ENCODE measurements around the gene LSR.

DNA sequence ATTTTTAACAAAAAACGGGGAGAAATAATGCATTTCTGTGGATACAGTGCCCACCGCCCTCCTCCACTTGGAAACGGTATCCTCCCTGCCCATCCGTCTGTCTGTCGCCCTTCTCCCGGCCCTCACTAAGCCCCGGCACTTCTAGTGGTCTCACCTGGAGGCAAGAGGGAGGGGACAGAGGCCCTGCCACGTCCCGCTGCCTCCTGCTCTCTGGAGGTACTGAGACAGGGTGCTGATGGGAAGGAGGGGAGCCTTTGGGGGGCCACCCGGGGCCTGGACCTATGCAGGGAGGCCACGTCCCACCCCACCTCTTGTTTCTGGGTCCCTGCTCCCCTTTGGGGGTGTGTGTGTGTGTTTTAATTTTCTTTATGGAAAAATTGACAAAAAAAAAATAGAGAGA is 30.6 kb downstream of the LSR start:
- no peak for TF ChIP-seq POLR2AphosphoS5 (IDR thresholded peaks at IDR 0.05; ENCODE audit: low read depth)
- TF ChIP-seq GABPA (IDR thresholded peaks at IDR 0.05; ENCODE audit: low read depth): no peak
- TF ChIP-seq, protein P1, sequence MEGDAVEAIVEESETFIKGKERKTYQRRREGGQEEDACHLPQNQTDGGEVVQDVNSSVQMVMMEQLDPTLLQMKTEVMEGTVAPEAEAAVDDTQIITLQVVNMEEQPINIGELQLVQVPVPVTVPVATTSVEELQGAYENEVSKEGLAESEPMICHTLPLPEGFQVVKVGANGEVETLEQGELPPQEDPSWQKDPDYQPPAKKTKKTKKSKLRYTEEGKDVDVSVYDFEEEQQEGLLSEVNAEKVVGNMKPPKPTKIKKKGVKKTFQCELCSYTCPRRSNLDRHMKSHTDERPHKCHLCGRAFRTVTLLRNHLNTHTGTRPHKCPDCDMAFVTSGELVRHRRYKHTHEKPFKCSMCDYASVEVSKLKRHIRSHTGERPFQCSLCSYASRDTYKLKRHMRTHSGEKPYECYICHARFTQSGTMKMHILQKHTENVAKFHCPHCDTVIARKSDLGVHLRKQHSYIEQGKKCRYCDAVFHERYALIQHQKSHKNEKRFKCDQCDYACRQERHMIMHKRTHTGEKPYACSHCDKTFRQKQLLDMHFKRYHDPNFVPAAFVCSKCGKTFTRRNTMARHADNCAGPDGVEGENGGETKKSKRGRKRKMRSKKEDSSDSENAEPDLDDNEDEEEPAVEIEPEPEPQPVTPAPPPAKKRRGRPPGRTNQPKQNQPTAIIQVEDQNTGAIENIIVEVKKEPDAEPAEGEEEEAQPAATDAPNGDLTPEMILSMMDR (IDR thresholded peaks at IDR 0.05; ENCODE audit: insufficient read depth, low read length): no peak
- TF ChIP-seq, protein P2, sequence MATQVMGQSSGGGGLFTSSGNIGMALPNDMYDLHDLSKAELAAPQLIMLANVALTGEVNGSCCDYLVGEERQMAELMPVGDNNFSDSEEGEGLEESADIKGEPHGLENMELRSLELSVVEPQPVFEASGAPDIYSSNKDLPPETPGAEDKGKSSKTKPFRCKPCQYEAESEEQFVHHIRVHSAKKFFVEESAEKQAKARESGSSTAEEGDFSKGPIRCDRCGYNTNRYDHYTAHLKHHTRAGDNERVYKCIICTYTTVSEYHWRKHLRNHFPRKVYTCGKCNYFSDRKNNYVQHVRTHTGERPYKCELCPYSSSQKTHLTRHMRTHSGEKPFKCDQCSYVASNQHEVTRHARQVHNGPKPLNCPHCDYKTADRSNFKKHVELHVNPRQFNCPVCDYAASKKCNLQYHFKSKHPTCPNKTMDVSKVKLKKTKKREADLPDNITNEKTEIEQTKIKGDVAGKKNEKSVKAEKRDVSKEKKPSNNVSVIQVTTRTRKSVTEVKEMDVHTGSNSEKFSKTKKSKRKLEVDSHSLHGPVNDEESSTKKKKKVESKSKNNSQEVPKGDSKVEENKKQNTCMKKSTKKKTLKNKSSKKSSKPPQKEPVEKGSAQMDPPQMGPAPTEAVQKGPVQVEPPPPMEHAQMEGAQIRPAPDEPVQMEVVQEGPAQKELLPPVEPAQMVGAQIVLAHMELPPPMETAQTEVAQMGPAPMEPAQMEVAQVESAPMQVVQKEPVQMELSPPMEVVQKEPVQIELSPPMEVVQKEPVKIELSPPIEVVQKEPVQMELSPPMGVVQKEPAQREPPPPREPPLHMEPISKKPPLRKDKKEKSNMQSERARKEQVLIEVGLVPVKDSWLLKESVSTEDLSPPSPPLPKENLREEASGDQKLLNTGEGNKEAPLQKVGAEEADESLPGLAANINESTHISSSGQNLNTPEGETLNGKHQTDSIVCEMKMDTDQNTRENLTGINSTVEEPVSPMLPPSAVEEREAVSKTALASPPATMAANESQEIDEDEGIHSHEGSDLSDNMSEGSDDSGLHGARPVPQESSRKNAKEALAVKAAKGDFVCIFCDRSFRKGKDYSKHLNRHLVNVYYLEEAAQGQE (IDR thresholded peaks at IDR 0.05; ENCODE audit: insufficient replicate concordance, low read depth): no peak

Data from HL-60 (cell line).